Sciatic nerve (tissue), 2 donors: ENCODE results near the gene PARD3B. TPM values are rescaled to one million over a fixed set of nuclear protein-coding genes. Genes with fewer than 3 reads are reported as not detected.

Experiments used
- ATAC-seq: fragments of 200-7000 bp; cut with Tn5 transposase; one replicate; pipeline ENCODE4 v1.9.1; 2020; ENCODE audit warnings: mild to moderate bottlenecking, moderate library complexity
- DNase-seq: peaks from one replicate; pipeline ENCODE4 v3.0.0-alpha.2; 2020; ENCODE audit warnings: low spot score
- intact Hi-C: fragments of 100-400 bp; cut with DNase I; formaldehyde crosslinking; loops from one replicate; pipeline ENCODE4 v1.14.2; 2022
- total RNA-seq: library from RNA; stranded (reverse); fragmentation: NEBNext Ultra II Directional; extraction: Animal tissue kit (Norgen Biotek cat#: 25700); gene quantifications from one replicate; pipeline ENCODE4 v1.2.1, GENCODE V29; 2021
- donor health status: DM: no; HTN: no; CAD: no.
- donor health status: DM: no; HTN: no; CAD: no.

PARD3B gene
- total RNA-seq, 1 donor from 2014 or later, result 100 TPM

GRCh38 chr2:205276116-205276777 lies 731.0 kb downstream of the PARD3B start:
- intact Hi-C loops, result no loop called here
- ATAC-seq, result no peak

DNA sequence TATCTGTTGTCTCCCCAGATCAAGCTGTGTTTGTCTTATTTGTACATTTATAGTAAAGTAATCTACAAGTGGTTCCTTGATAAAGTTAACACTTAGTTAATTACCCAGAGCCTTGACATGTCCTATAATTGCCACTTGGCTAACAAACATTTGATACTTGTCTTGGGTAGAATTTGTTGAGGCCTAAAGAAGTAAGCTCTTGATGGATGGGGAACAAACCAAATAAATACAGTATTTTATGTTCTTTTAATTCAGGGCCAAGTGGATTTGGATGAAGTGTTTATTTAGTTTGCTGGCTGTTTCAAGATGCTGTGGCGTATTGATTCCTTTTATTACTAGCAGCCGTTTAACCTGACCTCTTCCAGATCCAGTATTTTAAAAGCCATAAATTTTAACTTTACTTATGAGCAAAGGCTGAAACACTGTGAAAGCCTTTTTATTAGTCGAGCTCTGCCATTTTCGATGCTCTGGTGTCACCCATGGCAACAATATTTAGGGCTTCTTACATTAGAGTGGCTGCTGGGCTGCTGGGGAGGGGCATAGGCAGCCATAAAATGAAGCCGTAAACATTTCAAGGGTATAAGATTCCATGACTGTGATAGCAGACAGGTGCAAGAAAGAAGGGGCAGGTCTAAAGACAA lies 735.4 kb downstream of the PARD3B start:
- intact Hi-C loops, result loop anchor here (5.0 kb wide), 1 partner anchor 122 kb away; no protein-coding TSS in a partner anchor

More at GRCh38 chr2:205276116-205276777, 731.0 kb downstream of the PARD3B start:
- DNase-seq, result no peak

DNA sequence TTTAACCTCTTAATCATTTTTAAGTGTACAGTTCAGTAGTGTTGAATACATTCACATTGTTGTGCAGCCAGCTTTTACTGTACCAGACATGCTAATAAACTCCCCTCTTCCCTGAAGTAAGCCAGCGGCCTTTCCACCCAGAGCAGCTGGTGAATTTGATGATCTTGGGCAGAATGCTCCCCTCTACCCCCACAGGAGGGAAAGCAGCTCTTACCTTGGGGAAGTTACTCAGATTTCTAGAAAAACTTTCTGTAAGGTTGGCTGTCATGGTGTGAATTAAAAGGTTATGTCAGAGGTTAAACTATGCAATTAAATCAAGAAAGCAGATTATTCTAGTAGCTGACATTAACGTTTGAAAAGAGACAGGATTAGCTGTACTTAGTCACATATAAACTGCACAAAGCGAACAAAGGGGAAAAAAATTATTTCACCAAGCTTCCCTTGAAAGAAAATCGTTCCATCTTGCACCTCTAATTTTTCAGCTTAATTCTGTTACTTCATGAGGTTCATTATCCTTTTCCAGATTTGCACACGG lies 738.5 kb downstream of the PARD3B start:
- ATAC-seq (no peak), DNase-seq (no peak)
- intact Hi-C loops, result loop anchor here (5.0 kb wide), 1 partner anchor 118 kb away; no protein-coding TSS in a partner anchor

More for the DNA sequence above, 735.4 kb downstream of the PARD3B start:
- ATAC-seq, result no peak
- no peak for DNase-seq

DNA sequence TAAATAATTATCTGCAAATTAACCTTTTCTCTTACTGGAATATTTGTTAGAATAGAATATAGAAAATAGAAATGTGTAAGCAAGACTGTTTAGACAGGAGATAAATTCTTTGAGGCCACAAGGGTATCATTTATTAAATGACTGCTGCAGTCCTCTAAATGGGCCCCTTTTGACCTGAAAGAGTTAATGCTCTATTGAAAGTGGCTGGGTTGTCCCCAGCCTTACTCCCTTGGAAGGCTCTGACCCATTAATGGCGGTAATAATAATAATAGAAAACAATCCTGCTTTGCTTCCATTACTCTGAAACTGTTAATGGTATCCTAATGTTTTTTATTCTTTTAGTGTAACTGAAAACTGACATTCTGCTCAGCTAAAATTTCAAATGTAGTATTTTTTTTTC lies 739.1 kb downstream of the PARD3B start:
- intact Hi-C loops, result loop anchor here (5.0 kb wide), 1 partner anchor 118 kb away; no protein-coding TSS in a partner anchor
- no peak for DNase-seq
- ATAC-seq, result no peak

DNA sequence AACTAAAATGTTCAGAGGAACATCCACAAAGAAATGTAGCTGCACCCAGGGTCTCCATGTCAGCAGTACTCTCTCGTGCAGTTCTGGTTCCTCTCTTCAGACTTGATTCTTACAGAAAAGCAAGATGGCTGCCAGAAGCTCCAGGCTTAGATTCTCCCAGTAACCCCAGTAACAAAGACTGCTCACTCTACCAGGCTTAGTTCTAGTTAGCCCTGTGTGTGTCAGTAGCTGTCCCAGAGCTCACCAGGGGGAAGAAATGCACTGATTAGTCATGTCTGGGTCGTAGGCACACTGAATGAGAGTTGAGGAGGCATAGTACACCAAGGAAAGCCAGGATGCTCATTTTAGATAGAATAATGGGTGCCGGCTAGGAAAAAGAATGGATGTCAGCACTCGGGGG lies 742.0 kb downstream of the PARD3B start:
- intact Hi-C loops, result no loop called here
- DNase-seq, result no peak

DNA sequence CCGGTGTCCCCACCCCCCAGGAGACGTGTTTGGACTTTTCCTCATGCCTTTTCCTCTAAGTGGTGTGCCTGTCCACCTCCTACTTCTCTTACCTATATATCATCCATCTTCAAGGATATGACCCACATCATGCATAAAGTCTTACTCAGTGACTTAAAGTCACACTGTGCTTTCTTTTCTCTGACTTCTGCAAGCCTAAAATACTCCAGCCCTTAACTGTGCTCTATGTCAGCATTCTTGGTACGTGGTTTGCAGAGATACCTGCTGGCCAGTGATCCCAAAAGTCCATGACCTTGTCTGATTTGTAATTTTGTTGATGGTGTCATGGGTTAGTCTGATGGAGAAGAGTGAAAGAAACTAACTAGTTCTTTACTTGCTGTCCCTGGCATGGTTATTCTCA lies 743.4 kb downstream of the PARD3B start:
- intact Hi-C loops, result no loop called here
- ATAC-seq, result no peak

More for the DNA sequence above, 742.0 kb downstream of the PARD3B start:
- ATAC-seq, result no peak

GRCh38 chr2:205290299-205290698 lies 745.0 kb downstream of the PARD3B start:
- DNase-seq (no peak), ATAC-seq (no peak)
- intact Hi-C loops, result no loop called here

More for the DNA sequence above, 743.4 kb downstream of the PARD3B start:
- DNase-seq, result no peak

DNA sequence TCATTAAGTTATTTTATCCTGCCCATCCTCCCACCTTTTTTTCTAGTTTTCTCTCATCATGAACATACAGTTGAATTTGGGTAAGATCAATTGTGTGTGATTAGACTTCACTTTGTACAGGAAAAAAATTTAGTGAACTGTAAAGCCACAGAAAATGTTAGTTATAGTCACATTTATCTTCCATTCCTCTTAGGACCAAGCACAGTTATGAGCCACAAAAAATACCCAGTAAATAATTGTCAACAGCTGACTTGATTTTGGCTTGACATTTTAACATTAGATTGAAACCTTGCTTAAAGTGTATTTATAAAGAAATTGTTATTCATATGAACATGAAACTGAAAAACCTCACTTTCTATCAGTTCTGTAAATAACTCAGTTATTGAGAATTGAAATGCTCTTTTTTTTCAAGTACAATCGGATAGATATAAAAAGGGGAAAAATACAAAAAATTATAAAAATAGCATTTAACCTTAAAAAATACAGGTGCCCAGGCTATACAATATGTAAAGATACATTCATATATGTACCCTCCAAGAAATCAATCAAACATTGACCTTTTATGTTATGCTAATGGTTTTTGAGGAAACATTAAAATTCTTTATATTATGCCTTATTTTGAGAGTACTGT lies 747.5 kb downstream of the PARD3B start:
- intact Hi-C loops, result no loop called here
- ATAC-seq (no peak), DNase-seq (no peak)

- intact Hi-C loops, result no loop called here
- ATAC-seq (no peak), DNase-seq (no peak)
Measured at GRCh38 chr2:205293559-205293958, 748.3 kb downstream of the PARD3B start.

- intact Hi-C loops, result no loop called here
- ATAC-seq (no peak), DNase-seq (no peak)
Measured at GRCh38 chr2:205296959-205297358, 751.7 kb downstream of the PARD3B start.

GRCh38 chr2:205297368-205297767 lies 752.1 kb downstream of the PARD3B start:
- DNase-seq (no peak), ATAC-seq (no peak)
- intact Hi-C loops, result no loop called here

- ATAC-seq (no peak), DNase-seq (no peak)
- intact Hi-C loops, result no loop called here
Measured at GRCh38 chr2:205297846-205298245, 752.6 kb downstream of the PARD3B start.

GRCh38 chr2:205311201-205311600 lies 765.9 kb downstream of the PARD3B start:
- no peak for ATAC-seq
- intact Hi-C loops, result no loop called here
- DNase-seq, result no peak

DNA sequence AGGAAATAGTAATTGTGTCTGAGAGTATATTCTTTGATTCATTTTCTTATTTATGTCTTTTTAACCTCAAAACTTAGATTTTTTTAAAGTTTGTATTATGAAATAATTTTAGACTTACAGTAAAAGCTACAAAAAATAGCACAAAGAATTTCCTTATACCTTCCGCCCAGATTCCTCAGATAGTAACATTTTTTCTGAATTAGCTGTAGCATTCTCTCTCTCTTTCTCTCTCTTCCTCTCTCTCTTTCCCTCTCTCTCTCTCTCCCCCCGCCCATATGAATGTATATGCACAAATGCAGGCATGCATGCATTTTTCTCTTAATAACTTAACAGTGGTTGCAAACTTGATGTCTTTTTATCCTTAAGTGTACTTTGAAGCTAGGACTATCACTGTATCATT lies 776.0 kb downstream of the PARD3B start:
- intact Hi-C loops, result no loop called here
- no peak for DNase-seq
- ATAC-seq, result no peak

- no peak for ATAC-seq
- intact Hi-C loops, result no loop called here
- no peak for DNase-seq
Measured at GRCh38 chr2:205323929-205324328, 778.7 kb downstream of the PARD3B start.

DNA sequence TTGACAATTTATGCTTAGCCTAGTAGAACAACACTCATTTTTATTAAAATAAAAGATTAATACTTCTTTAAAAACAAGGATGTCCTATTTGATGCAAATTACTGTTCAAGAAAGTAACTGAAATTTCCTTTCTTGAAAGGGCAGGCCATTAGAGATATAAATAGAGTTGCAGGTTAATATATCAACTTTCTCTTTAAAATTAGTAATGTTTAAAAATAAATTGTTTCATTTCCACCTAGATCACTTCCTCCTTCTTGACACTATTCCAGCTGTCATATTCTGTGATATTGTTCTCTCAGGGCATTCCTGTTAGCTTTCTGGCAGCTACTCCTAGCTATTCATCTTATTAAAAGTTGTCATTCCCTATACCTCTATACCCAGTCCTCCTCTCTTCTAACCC lies 779.1 kb downstream of the PARD3B start:
- intact Hi-C loops, result no loop called here

DNA sequence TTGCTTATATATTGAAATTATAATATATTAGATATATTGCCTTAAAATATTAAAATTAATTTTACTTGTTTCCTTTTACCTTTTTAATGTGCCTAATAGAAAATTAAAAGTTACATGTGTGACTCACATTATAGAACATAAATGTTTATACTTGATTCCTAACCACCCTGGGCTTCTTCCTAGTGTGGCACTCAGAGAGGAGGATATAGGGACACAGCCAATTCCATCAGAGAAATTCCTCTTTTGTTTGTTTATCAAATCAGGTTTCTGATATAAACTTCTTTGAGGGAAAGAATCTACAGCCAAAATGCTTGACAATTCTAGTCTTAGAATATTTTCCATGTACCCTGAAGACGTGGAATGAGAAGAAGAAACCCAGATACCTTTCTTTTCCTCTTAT lies 788.1 kb downstream of the PARD3B start:
- no peak for DNase-seq
- no peak for ATAC-seq
- intact Hi-C loops, result no loop called here

More for the DNA sequence above, 779.1 kb downstream of the PARD3B start:
- DNase-seq (no peak), ATAC-seq (no peak)

GRCh38 chr2:205337274-205337673 lies 792.0 kb downstream of the PARD3B start:
- no peak for ATAC-seq
- DNase-seq, result no peak

DNA sequence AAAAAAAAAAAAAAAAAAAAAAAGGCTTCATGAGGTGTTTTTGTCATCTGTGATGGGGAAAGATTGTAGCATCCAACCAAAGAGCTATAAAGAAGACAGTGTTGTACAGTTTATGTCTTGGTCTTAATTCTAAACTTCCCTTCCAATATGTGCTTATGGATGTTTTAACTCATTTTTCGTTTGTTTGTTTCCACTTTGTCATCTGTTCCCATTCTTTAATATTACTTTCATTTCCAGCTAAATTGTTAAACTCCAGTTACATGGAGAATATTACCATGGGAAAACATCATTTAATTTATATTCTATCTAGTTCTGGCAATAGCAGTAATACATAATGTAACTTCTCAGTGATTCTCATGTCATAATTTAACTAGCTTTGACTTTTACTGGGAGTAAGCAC lies 792.9 kb downstream of the PARD3B start:
- ATAC-seq (no peak), DNase-seq (no peak)
- intact Hi-C loops, result no loop called here

More at GRCh38 chr2:205337274-205337673, 792.0 kb downstream of the PARD3B start:
- intact Hi-C loops, result no loop called here

GRCh38 chr2:205343103-205343502 lies 797.8 kb downstream of the PARD3B start:
- no peak for ATAC-seq
- no peak for DNase-seq

More at GRCh38 chr2:205343103-205343502, 797.8 kb downstream of the PARD3B start:
- intact Hi-C loops, result no loop called here
